Skeletal muscle satellite cell (primary cell): ENCODE data around the gene KDM6A.
"Not testable (repeated sequence)": the region's sequence is repeated elsewhere in the genome, so short reads cannot be mapped to it uniquely, and the experiment has no call there.

ENCODE experiments used
- H3K27me3 ChIP-seq: 2 replicates; pipeline ENCODE4 v1.7.0; 2013; ENCODE audit warnings: low read length; ENCODE audit not compliant: control insufficient read depth, insufficient read depth
- H3K36me3 ChIP-seq: 2 replicates; pipeline ENCODE4 v1.7.0; 2013; ENCODE audit warnings: mild to moderate bottlenecking, control low read depth, low read length; ENCODE audit not compliant: insufficient read depth
- H3K4me1 ChIP-seq: 2 replicates; pipeline ENCODE4 v1.7.0; 2013; ENCODE audit warnings: low read length; ENCODE audit not compliant: control insufficient read depth, insufficient read depth
- H3K4me2 ChIP-seq: 2 replicates; pipeline ENCODE4 v1.7.0; 2013; ENCODE audit warnings: mild to moderate bottlenecking, low read length
- H3K4me3 ChIP-seq: 2 replicates; pipeline ENCODE4 v1.7.0; 2013; ENCODE audit warnings: low read length
- H3K9ac ChIP-seq: 2 replicates; pipeline ENCODE4 v1.7.0; 2013; ENCODE audit warnings: mild to moderate bottlenecking, low read depth, low read length, moderate library complexity
- H3K9me3 ChIP-seq: replicated peaks from 2 replicates; pipeline ENCODE4 v1.7.0; 2013; ENCODE audit warnings: mild to moderate bottlenecking, control low read depth, low read length

KDM6A gene

DNA sequence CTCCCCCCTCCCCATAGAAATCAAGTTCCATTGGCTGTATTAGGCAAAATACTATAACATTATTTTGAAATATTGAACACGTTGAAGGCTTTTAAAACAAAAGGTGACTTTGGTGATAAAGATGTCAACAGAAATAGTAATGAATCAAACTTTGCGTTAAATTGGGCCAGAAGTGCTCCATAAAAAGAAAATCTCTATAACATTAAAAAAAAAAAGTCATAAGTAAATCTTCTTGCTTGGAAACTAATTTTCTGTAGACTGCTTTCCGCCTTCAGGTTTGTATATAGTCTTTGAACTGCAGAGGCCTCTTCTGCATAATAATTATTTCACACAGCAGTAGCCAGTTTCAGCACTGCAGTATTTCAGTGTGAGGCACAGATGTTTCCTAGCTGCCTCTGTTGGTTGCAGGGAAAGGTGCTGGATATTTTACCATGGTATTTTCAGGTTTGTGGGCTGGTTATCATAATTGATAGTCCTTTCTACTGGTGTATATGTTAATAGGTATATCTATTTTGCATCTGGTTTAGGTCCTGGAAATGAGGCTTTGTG lies 158.9 kb downstream of the KDM6A start:
- no peak overlapping the region for H3K4me2 ChIP-seq
- no peak overlapping the region for H3K9ac ChIP-seq
- no peak overlapping the region for H3K4me3 ChIP-seq
- H3K36me3 ChIP-seq = no peaks in the 10 kb centered on the region
- H3K27me3 ChIP-seq = no peaks in the 10 kb centered on the region
- no peaks in the 10 kb centered on the region for H3K9me3 ChIP-seq
- H3K4me1 ChIP-seq = no peaks in the 10 kb centered on the region

DNA sequence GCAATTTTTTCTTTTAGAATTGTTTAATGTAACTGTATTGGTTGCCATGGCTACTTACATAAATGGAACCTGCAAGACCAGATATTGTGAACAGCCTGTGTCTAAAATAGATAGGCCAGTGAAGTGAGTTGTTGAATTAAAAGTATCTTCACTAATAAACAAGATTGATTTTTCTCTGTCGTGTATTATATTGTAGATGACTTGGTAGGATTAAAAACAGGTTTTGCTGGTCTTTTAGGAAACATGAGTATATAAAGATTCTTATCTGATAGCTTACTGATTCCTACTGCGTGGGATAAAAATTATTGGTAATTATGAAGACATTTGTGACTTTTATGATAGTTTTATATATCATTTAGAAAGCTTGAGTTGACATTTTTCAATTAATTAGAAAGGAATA lies 162.1 kb downstream of the KDM6A start:
- H3K27me3 ChIP-seq = no peaks in the 10 kb centered on the region
- no peaks in the 10 kb centered on the region for H3K36me3 ChIP-seq
- H3K4me1 ChIP-seq = no peaks in the 10 kb centered on the region
- H3K9ac ChIP-seq = no peak overlapping the region
- H3K4me2 ChIP-seq = no peak overlapping the region
- H3K9me3 ChIP-seq = no peaks in the 10 kb centered on the region
- H3K4me3 ChIP-seq = no peak overlapping the region

DNA sequence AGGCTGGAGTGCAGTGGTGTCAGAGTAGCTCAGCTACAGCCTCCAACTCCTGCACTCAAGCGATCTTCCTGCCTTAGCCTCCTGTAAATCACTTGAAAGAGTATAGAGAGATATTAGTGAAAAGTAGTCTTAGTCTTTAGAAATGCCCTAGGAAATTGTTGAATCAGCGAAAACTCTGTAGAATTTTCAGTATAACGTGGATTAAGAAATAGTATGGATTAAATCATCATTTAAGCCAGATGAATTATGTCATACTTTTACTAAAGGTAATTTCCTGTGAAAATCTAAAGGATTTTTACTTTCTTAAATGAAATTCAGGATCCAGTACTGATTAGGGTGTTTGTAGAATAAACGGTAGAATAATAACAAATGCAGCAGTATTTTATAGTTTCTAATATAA lies 163.2 kb downstream of the KDM6A start:
- no peaks in the 10 kb centered on the region for H3K36me3 ChIP-seq
- H3K4me3 ChIP-seq = no peak overlapping the region
- H3K4me1 ChIP-seq = no peaks in the 10 kb centered on the region

DNA sequence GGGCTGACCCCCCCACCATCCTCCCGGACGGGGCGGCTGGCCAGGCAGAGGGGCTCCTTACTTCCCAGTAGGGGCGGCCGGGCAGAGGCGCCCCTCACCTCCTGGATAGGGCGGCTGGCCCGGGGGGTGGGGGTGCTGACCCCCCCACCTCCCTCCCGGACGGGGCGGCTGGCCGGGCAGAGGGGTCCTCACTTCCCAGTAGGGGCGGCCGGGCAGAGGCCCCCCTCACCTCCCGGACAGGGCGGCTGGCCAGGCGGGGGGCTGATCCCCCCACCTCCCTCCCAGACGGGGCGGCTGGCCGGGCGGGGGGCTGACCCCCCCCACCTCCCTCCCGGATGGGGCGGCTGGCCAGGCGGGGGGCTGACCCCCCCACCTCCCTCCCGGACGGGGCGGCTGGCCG lies 167.1 kb downstream of the KDM6A start:
- not testable (repeated sequence) for H3K9me3 ChIP-seq, H3K27me3 ChIP-seq, H3K9ac ChIP-seq, H3K4me3 ChIP-seq, H3K4me2 ChIP-seq, H3K36me3 ChIP-seq, H3K4me1 ChIP-seq

More for the DNA sequence above, 163.2 kb downstream of the KDM6A start:
- Histone ChIP-seq H3K4me2 (no peak overlapping the region), H3K9ac (no peak overlapping the region), H3K9me3 (no peaks in the 10 kb centered on the region), H3K27me3 (no peaks in the 10 kb centered on the region)

DNA sequence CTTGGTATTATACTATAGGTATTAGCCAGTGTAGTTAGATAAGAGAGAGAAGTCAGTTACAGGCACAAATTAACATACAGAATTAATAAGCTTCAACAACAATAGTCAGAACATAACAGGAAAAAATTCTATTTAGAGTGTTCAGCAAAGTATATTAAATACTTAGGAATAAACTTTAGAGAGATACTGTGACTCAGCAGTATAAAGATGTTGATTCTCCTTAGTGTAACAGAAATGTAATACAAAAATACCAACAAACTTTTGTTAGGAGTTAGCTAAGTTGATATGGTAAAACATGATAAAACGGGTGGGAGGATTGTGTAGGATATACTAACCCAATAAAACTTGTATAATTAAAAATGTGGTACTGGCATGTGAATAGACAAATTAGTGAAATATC lies 173.4 kb downstream of the KDM6A start:
- H3K4me2 ChIP-seq = no peak overlapping the region
- H3K9ac ChIP-seq = no peak overlapping the region
- H3K36me3 ChIP-seq = no peaks in the 10 kb centered on the region
- no peak overlapping the region for H3K4me3 ChIP-seq
- H3K9me3 ChIP-seq = no peaks in the 10 kb centered on the region
- no peaks in the 10 kb centered on the region for H3K27me3 ChIP-seq
- no peaks in the 10 kb centered on the region for H3K4me1 ChIP-seq

DNA sequence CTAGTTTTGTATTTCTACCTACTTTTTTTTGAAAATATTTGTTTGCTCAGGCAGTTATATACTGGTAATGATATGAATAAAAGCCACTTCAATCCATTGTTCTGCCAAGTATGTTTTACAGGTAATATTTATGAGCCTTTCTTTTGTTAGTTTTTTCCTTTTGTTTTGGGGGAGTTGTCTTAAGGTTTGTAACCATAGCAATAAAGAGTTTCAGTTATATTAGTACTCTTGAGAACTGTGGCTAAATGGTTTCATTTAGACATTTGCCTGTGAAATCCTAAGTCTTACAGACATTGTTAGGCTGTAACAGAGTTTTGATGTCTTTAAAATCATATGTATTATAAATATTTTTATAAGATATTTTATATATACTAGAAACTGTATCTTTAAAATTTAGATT lies 177.6 kb downstream of the KDM6A start:
- Histone ChIP-seq H3K4me2 (no peak overlapping the region), H3K4me1 (no peaks in the 10 kb centered on the region), H3K27me3 (no peaks in the 10 kb centered on the region), H3K4me3 (no peak overlapping the region), H3K36me3 (peaks cover 3% of the 10 kb centered on the region), H3K9me3 (no peaks in the 10 kb centered on the region), H3K9ac (no peak overlapping the region)

GRCh38 chrX:45056428-45057145 lies 183.6 kb downstream of the KDM6A start:
- no peaks in the 10 kb centered on the region for H3K4me1 ChIP-seq
- no peak overlapping the region for H3K4me3 ChIP-seq
- H3K9ac ChIP-seq = no peak overlapping the region
- H3K4me2 ChIP-seq = no peak overlapping the region
- H3K27me3 ChIP-seq = no peaks in the 10 kb centered on the region
- H3K9me3 ChIP-seq = no peaks in the 10 kb centered on the region
- peaks cover 12% of the 10 kb centered on the region for H3K36me3 ChIP-seq

- H3K4me2 ChIP-seq, H3K27me3 ChIP-seq, H3K4me3 ChIP-seq, H3K9ac ChIP-seq, H3K4me1 ChIP-seq, H3K9me3 ChIP-seq: not testable (repeated sequence)
- H3K36me3 ChIP-seq = peaks cover 20% of the 10 kb centered on the region
Observed at GRCh38 chrX:45059906-45060305, 186.9 kb downstream of the KDM6A start.

- Histone ChIP-seq H3K36me3 (peaks cover 25% of the 10 kb centered on the region), H3K4me1 (no peaks in the 10 kb centered on the region), H3K4me2 (no peak overlapping the region), H3K9ac (no peak overlapping the region), H3K9me3 (no peaks in the 10 kb centered on the region), H3K27me3 (no peaks in the 10 kb centered on the region), H3K4me3 (no peak overlapping the region)
Observed at GRCh38 chrX:45063319-45064095, 190.5 kb downstream of the KDM6A start.

DNA sequence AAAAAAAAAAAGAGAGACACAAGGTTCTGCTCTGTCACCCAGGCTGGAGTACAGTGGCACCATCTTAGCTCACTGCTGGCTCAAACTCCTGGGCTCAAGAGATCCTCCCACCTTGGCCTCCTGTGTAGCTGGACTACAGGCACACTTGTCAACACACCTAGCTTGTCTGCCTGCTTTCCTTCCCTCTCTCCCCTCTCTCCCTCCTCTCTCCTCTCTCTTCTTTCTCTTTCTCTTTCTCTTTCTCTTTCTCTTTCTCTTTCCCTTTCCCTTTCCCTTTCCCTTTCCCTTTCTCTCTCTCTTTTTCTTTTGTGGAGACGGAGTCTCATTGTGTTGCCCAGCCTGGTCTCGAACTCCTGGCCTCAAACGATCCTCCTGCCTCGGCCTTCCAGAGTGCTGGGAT lies 195.6 kb downstream of the KDM6A start:
- no peaks in the 10 kb centered on the region for H3K9me3 ChIP-seq
- no peak overlapping the region for H3K4me2 ChIP-seq
- H3K4me3 ChIP-seq = no peak overlapping the region
- no peak overlapping the region for H3K9ac ChIP-seq
- H3K36me3 ChIP-seq = peaks cover 23% of the 10 kb centered on the region
- no peaks in the 10 kb centered on the region for H3K4me1 ChIP-seq
- no peaks in the 10 kb centered on the region for H3K27me3 ChIP-seq

GRCh38 chrX:45070116-45071007 lies 197.4 kb downstream of the KDM6A start:
- H3K4me1 ChIP-seq = no peaks in the 10 kb centered on the region
- no peaks in the 10 kb centered on the region for H3K27me3 ChIP-seq
- H3K9me3 ChIP-seq = no peaks in the 10 kb centered on the region
- H3K4me2 ChIP-seq = no peak overlapping the region
- peaks cover 14% of the 10 kb centered on the region for H3K36me3 ChIP-seq
- no peak overlapping the region for H3K4me3 ChIP-seq
- no peak overlapping the region for H3K9ac ChIP-seq
